GM21786 (cell line): ENCODE data around the gene TOR1A.
A peak's percentile ranks its signal among the peaks of the same experiment; 100 is the strongest.

Source experiments
- ATAC-seq: cut with Tn5 transposase; IDR thresholded peaks from one replicate; pipeline ENCODE4 v1.9.1; 2021; ENCODE audit not compliant: unreplicated experiment

The TOR1A gene

GRCh38 chr9:129823935-129824601 lies at the start of gene TOR1A:
TSS of gene TOR1A (minus strand) at chr9:129824136. CDS start at chr9:129824085, 51 bp downstream.
- peak; percentile 90 for ATAC-seq

DNA sequence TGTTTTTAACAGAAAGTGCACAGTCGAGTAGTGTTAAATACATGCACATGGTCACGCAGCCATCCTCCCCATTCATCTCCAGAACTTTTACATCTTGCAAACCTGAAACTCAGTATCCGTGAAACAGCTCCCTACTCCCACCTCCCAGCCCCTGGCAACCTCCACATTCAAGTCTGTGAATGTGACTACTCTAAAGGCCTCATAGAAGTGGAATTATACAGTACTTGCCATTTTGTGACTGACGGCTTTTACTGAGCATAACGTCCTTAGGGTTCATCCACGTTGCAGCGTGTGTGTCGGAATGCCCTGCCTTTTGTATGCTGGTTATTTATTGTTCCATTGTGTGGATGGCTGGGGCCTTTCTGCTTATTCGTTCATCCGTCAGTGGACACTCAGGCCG lies 47.1 kb upstream of the TOR1A start:
- ATAC-seq, result no peak

DNA sequence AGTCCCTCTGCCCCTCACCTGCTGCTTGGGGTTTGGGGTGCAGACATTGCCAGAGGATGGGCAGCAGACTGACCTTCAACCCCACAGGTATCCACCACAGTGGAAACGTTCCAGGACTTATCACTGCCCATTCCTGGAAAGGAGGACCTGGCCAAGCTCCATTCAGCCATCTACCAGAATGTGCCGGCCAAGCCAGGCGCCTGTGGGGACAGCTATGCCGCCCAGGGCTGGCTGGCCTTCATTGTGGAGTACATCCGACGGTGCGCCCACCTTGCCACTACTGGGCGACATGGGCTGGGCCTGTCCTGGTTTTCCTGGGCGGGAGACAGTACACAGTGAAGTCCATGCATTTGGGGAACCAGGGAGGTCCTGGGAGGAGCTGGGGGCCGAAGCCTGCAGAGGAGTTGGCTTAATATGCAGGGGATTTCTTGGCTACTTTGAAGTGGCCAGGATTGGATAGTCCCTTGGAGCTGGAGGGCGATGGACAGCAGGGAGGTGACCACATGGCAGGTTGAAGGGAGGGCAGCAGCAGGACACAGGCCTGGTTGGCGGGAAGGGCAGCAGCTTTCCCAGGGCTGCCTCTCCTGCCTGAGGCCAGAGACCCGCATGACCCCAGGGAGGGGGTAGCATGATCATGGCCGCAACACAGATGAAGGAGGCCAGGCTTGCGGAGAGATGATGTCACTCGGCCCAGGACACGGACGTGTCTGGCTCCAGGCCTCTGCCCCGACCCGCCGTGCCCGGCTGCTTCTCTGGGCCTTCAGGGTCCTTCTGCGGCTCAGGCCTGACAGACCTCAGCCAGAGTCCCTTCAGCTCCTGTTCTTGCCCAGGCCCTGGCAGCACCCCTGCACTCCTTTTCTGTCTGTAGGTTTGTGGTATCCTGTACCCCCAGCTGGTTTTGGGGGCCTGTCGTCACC lies 45.9 kb upstream of the TOR1A start:
- ATAC-seq, result no peak

DNA sequence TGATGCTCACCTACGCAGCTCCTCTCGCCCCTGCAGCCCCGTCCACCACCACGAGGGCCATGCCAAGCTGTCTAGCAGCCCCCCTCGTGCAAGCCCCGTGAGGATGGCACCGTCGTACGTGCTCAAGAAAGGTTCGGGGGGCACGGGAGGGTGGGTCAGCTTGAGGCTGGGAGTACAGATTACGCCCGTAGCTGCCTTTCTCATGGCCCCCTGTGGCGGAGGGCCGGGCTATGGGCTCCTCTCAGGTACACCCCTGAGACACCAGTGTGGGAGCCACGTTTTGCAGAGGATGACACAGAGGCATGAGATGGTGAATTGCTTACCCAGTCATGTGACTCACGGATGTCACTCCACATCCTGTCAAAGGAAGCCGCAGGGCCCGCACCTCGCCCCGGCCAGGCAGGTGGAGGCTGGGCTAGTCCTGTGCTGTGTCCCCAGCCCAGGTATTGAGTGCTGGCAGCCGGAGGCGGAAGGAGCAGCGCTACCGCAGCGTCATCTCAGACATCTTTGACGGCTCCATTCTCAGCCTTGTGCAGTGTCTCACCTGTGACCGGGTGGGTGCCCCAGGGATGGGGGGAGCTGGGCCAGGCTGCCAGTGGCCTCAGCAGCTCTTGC lies 45.0 kb upstream of the TOR1A start:
- no peak for ATAC-seq

GRCh38 chr9:129868023-129868871 lies 44.3 kb upstream of the TOR1A start:
- ATAC-seq, result no peak

- no peak for ATAC-seq
Measured at GRCh38 chr9:129867136-129868022, 43.4 kb upstream of the TOR1A start.

- no peak for ATAC-seq
Measured at GRCh38 chr9:129866394-129867135, 42.6 kb upstream of the TOR1A start.

DNA sequence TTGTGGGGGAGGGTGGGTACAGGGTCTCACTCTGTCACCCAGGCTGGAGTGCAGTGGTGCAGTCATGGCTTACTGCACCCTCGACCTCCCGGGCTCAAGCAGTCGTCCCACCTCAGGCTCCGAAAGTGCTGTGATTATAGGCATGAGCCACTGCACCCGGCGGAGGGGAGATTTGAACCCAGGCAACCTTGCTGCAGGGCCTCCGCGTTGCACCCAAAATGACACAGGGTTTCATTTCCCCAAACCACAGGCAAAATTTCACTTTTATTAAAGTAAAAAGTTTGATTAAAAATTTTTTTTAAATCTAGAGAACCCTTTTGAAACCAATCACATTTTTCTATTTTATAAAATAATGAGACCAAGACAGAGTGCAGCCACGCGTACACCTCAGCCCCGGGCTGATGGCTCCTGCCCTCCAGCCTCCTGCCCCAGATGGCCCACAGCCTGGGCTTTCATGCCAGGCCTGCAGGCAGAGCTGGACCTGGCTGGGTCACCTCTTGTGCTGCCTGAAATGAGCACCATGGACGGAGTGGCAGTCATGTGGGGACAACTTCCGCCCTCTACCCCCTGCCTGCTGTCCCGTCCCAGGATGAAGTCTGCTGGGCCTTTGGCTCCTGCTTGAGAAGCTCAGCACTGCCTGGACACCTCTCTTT lies 41.9 kb upstream of the TOR1A start:
- no peak for ATAC-seq

- no peak for ATAC-seq
Measured at GRCh38 chr9:129864991-129865647, 41.2 kb upstream of the TOR1A start.

DNA sequence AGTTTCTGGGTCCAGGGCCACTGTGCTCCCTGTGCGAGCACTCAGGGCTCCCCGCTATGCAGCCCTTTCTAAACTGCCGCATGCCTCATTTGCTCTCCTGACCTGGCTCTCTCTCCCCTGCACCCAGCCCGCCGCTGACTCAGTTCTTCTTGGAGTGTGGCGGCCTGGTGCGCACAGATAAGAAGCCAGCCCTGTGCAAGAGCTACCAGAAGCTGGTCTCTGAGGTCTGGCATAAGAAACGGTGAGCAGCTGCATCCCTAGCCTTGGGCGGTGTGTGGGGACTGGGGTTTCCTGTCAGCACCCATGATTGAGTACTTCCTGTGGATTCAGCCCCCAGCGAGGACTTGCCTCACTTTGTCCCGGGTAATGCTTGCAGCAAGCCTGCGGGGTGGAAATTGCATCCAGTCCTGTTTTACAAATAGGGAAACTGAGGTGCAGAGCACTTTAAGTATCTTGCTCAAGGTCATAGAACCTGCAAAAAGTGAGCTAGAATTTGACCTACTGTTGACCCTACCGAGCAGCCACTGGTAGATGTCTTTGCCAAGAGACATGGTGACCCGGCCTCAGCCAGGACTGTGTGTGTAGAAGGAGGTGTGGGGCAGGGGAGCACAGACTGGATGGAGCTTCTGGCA lies 39.2 kb upstream of the TOR1A start:
- ATAC-seq, result no peak

DNA sequence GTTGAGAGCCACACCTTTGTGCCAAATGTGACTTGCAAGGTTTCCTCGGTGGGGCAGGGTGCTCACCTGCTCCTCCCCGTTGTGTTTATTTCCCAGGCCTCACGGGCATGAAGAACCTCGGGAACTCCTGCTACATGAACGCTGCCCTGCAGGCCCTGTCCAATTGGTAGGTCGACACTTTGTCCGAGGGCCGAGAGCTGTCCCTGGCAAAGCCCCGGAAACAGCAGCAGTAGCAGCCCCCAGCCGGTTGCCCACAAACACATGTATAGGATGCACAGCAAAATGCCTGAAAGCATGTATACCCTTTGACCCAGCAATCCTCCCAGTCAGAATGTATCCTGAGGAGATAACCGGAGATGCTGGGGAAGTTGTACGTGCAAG lies 37.5 kb upstream of the TOR1A start:
- ATAC-seq, result no peak

DNA sequence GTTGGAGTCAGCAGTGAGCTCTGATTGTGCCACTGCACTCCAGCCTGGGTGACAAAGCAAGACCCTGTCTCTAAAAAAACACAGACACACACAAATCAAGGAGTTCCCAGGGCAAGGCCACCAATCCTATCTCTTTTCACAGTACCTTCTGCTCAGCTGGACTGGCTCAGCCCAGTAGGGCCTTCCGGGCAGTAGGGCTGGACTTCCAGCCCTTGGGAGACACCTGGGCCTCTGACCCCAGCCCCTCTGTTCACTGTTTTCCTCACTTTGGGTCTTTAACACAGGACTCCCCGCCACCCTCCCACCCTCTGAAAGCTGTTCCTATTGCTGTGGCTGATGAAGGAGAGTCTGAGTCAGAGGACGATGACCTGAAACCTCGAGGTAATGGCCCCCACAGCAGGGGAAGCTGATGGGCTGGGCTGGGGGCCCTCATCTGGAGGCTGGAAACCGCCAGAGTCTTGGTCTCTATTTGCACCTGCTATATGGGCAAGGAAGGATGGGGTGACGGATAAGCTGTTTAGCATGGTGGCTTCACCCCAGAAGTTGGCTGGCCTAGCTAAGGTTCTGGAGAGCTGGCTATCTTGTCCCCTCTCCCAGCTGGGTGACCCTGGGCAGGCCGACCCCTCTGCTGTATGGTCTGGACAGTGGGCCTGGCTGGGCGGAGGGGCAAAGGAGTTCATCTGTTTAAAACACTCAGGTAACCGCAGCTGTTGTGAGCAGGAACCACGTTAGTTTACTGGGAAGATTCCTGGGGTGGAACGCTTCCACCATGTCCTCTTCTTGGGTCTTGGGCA lies 36.9 kb upstream of the TOR1A start:
- ATAC-seq, result no peak

GRCh38 chr9:129858167-129858962 lies 34.4 kb upstream of the TOR1A start:
- ATAC-seq, result no peak

GRCh38 chr9:129857207-129857606 lies 33.3 kb upstream of the TOR1A start:
- no peak for ATAC-seq

DNA sequence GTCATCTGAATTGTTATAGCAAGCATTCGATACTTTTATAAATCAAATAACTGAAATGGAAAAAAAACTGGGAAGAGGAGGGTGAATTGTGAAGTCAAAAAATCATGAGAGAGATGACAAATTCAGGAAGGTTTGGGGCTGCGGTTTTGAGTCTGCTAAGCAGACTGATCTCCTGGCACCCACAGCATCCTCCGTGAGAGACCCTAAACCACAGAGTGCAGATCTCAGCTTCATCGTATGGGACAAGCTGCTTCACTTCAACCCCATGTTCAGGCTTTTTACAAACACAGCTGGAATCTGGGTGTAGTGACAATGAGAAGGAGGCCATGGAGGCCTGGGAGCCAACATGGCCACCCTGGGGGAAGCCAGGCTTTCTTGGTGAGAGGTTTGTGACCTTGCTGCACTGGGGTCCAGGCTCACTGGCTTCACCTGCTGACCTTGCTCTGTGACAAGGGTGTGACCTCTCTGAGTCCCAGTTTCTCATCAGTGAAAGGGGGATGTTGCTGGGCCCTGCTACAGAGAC lies 30.7 kb upstream of the TOR1A start:
- no peak for ATAC-seq

- no peak for ATAC-seq
Measured at GRCh38 chr9:129853614-129854013, 29.7 kb upstream of the TOR1A start.
